Effector CD8-positive, alpha-beta T cell (primary cell): ENCODE measurements around the gene RPAP3.
"Not testable (repeated sequence)": the region's sequence is repeated elsewhere in the genome, so short reads cannot be mapped to it uniquely, and the experiment has no call there.

ENCODE experiments used
- DNase-seq: peaks from one replicate; lab custom pipeline; 2025; lab: John Stamatoyannopoulos, UW

Gene RPAP3

GRCh38 chr12:47667935-47668334, 37.9 kb downstream of the RPAP3 start:
- not testable (repeated sequence) for DNase-seq

- no peak for DNase-seq
These were observed 53.2 kb downstream of the RPAP3 start for GRCh38 chr12:47652521-47653234.

- peak; percentile 4 for DNase-seq
These were observed 54.2 kb downstream of the RPAP3 start for GRCh38 chr12:47651368-47652254.

GRCh38 chr12:47650469-47650868, 55.4 kb downstream of the RPAP3 start:
- DNase-seq, result no peak

- DNase-seq, result no peak
These were observed 56.4 kb downstream of the RPAP3 start for GRCh38 chr12:47649381-47649780.

- DNase-seq, result no peak
These were observed 57.7 kb downstream of the RPAP3 start for GRCh38 chr12:47648056-47648579.

- not testable (repeated sequence) for DNase-seq
These were observed 63.5 kb downstream of the RPAP3 start for GRCh38 chr12:47642310-47642709.

GRCh38 chr12:47636908-47637780, 68.7 kb downstream of the RPAP3 start:
- no peak for DNase-seq

GRCh38 chr12:47635770-47636169, 70.1 kb downstream of the RPAP3 start:
- DNase-seq, result not testable (repeated sequence)

- DNase-seq, result no peak
These were observed 71.7 kb downstream of the RPAP3 start for GRCh38 chr12:47634127-47634526.

GRCh38 chr12:47621960-47622359, 83.9 kb downstream of the RPAP3 start:
- no peak for DNase-seq

- DNase-seq, result no peak
These were observed 88.4 kb downstream of the RPAP3 start for GRCh38 chr12:47617476-47617875.

GRCh38 chr12:47616440-47616839, 89.4 kb downstream of the RPAP3 start:
- DNase-seq, result no peak

GRCh38 chr12:47615711-47616110, 90.1 kb downstream of the RPAP3 start:
- DNase-seq, result no peak

GRCh38 chr12:47614521-47614920, 91.3 kb downstream of the RPAP3 start:
- no peak for DNase-seq

- DNase-seq, result no peak
These were observed 92.9 kb downstream of the RPAP3 start for GRCh38 chr12:47612953-47613352.

- no peak for DNase-seq
These were observed 93.9 kb downstream of the RPAP3 start for GRCh38 chr12:47611906-47612305.
